ENCODE results near the gene HNRNPA0. TPM values are rescaled to one million over a fixed set of nuclear protein-coding genes. Genes with fewer than 3 reads are reported as not detected.
"Not testable (repeated sequence)": the region's sequence is repeated elsewhere in the genome, so short reads cannot be mapped to it uniquely, and the experiment has no call there.

The HNRNPA0 gene
- total RNA-seq, 4 donors from 2014 or later: 8.4 to 13.7 (median 9.4) TPM

GRCh38 chr5:137782055-137782454 is 27.9 kb upstream of the HNRNPA0 start:
- WGBS, 2 donors: 71 to 96% methylated on average over 2 of the region's 2 CpGs
- Histone ChIP-seq H3K27me3 (no peaks in the 10 kb centered on the region), H3K27ac (no peak overlapping the region), H3K4me1 (no peaks in the 10 kb centered on the region), H3K36me3 (no peaks in the 10 kb centered on the region), H3K9me3 (no peaks in the 10 kb centered on the region), H3K4me3 (no peak overlapping the region)
- DNase-seq: no peak
- TF ChIP-seq CTCF (IDR thresholded peaks at IDR 0.05): no peak
- no peak for TF ChIP-seq POLR2A (IDR thresholded peaks at IDR 0.05)
- intact Hi-C loops (cut with DNase I): no loop called here

GRCh38 chr5:137778772-137779564 is 24.8 kb upstream of the HNRNPA0 start:
- Histone ChIP-seq H3K27me3 (no peaks in the 10 kb centered on the region), H3K27ac (no peak overlapping the region), H3K9me3 (no peaks in the 10 kb centered on the region), H3K36me3 (no peaks in the 10 kb centered on the region), H3K4me3 (no peak overlapping the region), H3K4me1 (no peaks in the 10 kb centered on the region)
- 25 to 36% methylated on average over 2 of the region's 2 CpGs for WGBS, 2 donors
- TF ChIP-seq POLR2A (IDR thresholded peaks at IDR 0.05) (no peak), CTCF (IDR thresholded peaks at IDR 0.05) (peak; percentile 50 to 78 (median 64))
- DNase-seq: no peak
- intact Hi-C loops (cut with DNase I): no loop called here

GRCh38 chr5:137767937-137768336 is 13.8 kb upstream of the HNRNPA0 start:
- intact Hi-C loops (cut with DNase I); DNase-seq; H3K36me3 ChIP-seq; H3K27me3 ChIP-seq; H3K27ac ChIP-seq; H3K4me3 ChIP-seq; H3K9me3 ChIP-seq; H3K4me1 ChIP-seq: not testable (repeated sequence)
- WGBS, 2 donors: 87 to 92% methylated on average over 5 of the region's 5 CpGs

- peaks cover 0 to 19% (median 0%) of the 10 kb centered on the region in 3 donors for H3K4me1 ChIP-seq
- H3K36me3 ChIP-seq: no peaks in the 10 kb centered on the region
- intact Hi-C loops (cut with DNase I): no loop called here
- DNase-seq: no peak
- H3K4me3 ChIP-seq: no peak overlapping the region
- no peaks in the 10 kb centered on the region for H3K27me3 ChIP-seq
- H3K27ac ChIP-seq: no peak overlapping the region
- TF ChIP-seq POLR2A (IDR thresholded peaks at IDR 0.05) (no peak), CTCF (IDR thresholded peaks at IDR 0.05) (no peak)
- no peaks in the 10 kb centered on the region for H3K9me3 ChIP-seq
- 79 to 88% methylated on average over 3 of the region's 3 CpGs for WGBS, 2 donors
Observed at GRCh38 chr5:137761566-137761965, 7.4 kb upstream of the HNRNPA0 start.

GRCh38 chr5:137760719-137761516 is 6.8 kb upstream of the HNRNPA0 start:
- H3K4me1 ChIP-seq: peaks cover 0 to 19% (median 0%) of the 10 kb centered on the region in 3 donors
- H3K27ac ChIP-seq: no peak overlapping the region
- no peaks in the 10 kb centered on the region for H3K36me3 ChIP-seq
- no peaks in the 10 kb centered on the region for H3K9me3 ChIP-seq
- 69 to 77% methylated on average over 7 of the region's 7 CpGs for WGBS, 2 donors
- H3K27me3 ChIP-seq: no peaks in the 10 kb centered on the region
- intact Hi-C loops (cut with DNase I): no loop called here
- TF ChIP-seq POLR2A (IDR thresholded peaks at IDR 0.05) (no peak), CTCF (IDR thresholded peaks at IDR 0.05) (no peak)
- H3K4me3 ChIP-seq: no peak overlapping the region
- DNase-seq: no peak

All from esophagus squamous epithelium (tissue), 5 donors.